GM12878 (cell line): Measurements from ENCODE around the gene ABI3. TPM values are rescaled to one million over a fixed set of nuclear protein-coding genes. Genes with fewer than 3 reads are reported as not detected.

ENCODE experiments used
- ATF7 ChIP-seq: fragments of 450-650 bp; IDR thresholded peaks from 2 replicates; pipeline ENCODE4 v1.6.1; 2016; ENCODE audit warnings: low read depth, mild to moderate bottlenecking
- CEBPB ChIP-seq, 2 experiments: fragments of 150-350 bp in 1 of 2; IDR thresholded peaks; 2 replicates each; pipeline ENCODE4 v1.6.1; 2012 to 2014; ENCODE audit warnings: low read depth in 2 of 2, low read length in 2 of 2, borderline replicate concordance in 1 of 2, inconsistent platforms in 1 of 2
- EGR1 ChIP-seq, 2 experiments: IDR thresholded peaks; 1 replicate in 1 of 2; 2 replicates in 1 of 2; pipeline ENCODE4 v1.6.1; 2011 to 2012; ENCODE audit warnings: low read depth in 2 of 2, low read length in 2 of 2, borderline replicate concordance in 1 of 2, mild to moderate bottlenecking in 1 of 2, moderate library complexity in 1 of 2
- ETV6 ChIP-seq, 2 experiments: fragments of 450-650 bp in 1 of 2; IDR thresholded peaks in 1 of 2; conservative IDR thresholded peaks in 1 of 2; 2 replicates each; pipeline ENCODE4 v1.6.1; 2014; ENCODE audit warnings: antibody characterized with exemption in 1 of 2, borderline replicate concordance in 1 of 2, low read depth in 1 of 2, mild to moderate bottlenecking in 1 of 2, moderate library complexity in 1 of 2
- FOS ChIP-seq: IDR thresholded peaks from 3 replicates; pipeline ENCODE4 v1.6.1; 2011; ENCODE audit warnings: borderline replicate concordance; ENCODE audit not compliant: insufficient read length; ENCODE audit errors: extremely low read depth
- HDGF ChIP-seq: fragments of 450-650 bp; IDR thresholded peaks from 2 replicates; pipeline ENCODE4 v1.6.1; 2016; ENCODE audit warnings: antibody characterized with exemption
- IKZF2 ChIP-seq, 2 experiments: fragments of 450-650 bp; IDR thresholded peaks; 2 replicates each; pipeline ENCODE4 v1.6.1; 2017; ENCODE audit warnings: mild to moderate bottlenecking in 2 of 2, moderate library complexity in 2 of 2
- MXI1 ChIP-seq: fragments of 150-350 bp; IDR thresholded peaks from 2 replicates; pipeline ENCODE4 v1.6.1; 2011; ENCODE audit warnings: low read depth, mild to moderate bottlenecking, inconsistent platforms, low read length, improper control_type of control experiment
- MYB ChIP-seq: fragments of 150-350 bp; IDR thresholded peaks from 2 replicates; pipeline ENCODE4 v1.6.1; 2014; ENCODE audit warnings: mild to moderate bottlenecking, low read depth, low read length, borderline replicate concordance
- PBX3 ChIP-seq: IDR thresholded peaks from 2 replicates; pipeline ENCODE4 v1.6.1; 2011; ENCODE audit warnings: mild to moderate bottlenecking, low read depth, low read length, moderate library complexity; ENCODE audit not compliant: insufficient replicate concordance
- PML ChIP-seq: IDR thresholded peaks from 2 replicates; pipeline ENCODE4 v1.6.1; 2012; ENCODE audit warnings: low read length, inconsistent platforms
- RAD21 ChIP-seq: IDR thresholded peaks from 2 replicates; pipeline ENCODE4 v1.6.1; 2011; ENCODE audit warnings: mild to moderate bottlenecking, low read depth, low read length, moderate library complexity; ENCODE audit not compliant: insufficient read depth
- SMAD1 ChIP-seq: fragments of 450-650 bp; IDR thresholded peaks from 2 replicates; pipeline ENCODE4 v1.6.1; 2018; ENCODE audit warnings: mild to moderate bottlenecking, low read depth; ENCODE audit not compliant: partially characterized antibody
- YY1 ChIP-seq: IDR thresholded peaks from 2 replicates; pipeline ENCODE4 v1.6.1; 2011; ENCODE audit warnings: low read depth, mild to moderate bottlenecking, low read length
- ZSCAN29 ChIP-seq: fragments of 450-650 bp; IDR thresholded peaks from 2 replicates; pipeline ENCODE4 v1.6.1; 2017; ENCODE audit warnings: mild to moderate bottlenecking, moderate library complexity
- polyA plus RNA-seq, 11 experiments: library from polyadenylated mRNA; depleted of rRNA in 4 of 11; unstranded in 6 of 11; stranded (reverse) in 5 of 11; fragments of >200 nt; fragmentation: Nextera tagmentation in 4 of 11; fragmentation: Illumina TruSeq in 1 of 11; extraction: Ambion mirVana in 4 of 11; extraction: Trizol in 1 of 11; gene quantifications; 1 replicate in 1 of 11; 2 replicates in 10 of 11; pipeline versions ENCODE4 v1.2.1 to v1.2.3, GENCODE V29; 2011 to 2016; ENCODE audit warnings: inconsistent platforms in 2 of 11, missing spikeins in 2 of 11, low read depth in 1 of 11
- total RNA-seq, 4 experiments: library from RNA; depleted of rRNA in 3 of 4; stranded (reverse); fragments of >200 nt in 3 of 4; fragmentation: Illumina TruSeq in 1 of 4; extraction: Trizol in 1 of 4; gene quantifications; 2 replicates each; pipeline versions ENCODE4 v1.2.1 to v1.2.3, GENCODE V29; 2013 to 2021
- TF ChIP-seq, protein P1 (sequence below): fragments of 450-650 bp; IDR thresholded peaks from 2 replicates; pipeline ENCODE4 v1.6.1; 2017; ENCODE audit warnings: mild to moderate bottlenecking, moderate library complexity
- TF ChIP-seq, protein P2 (sequence below): fragments of 450-650 bp; IDR thresholded peaks from 2 replicates; pipeline ENCODE4 v1.6.1; 2016; ENCODE audit warnings: mild to moderate bottlenecking

ABI3 gene
- total and polyA plus RNA-seq, 10 of the 15 experiments (the other 5 are each of a cell fraction or from before 2014, with no cell fraction given) = 13.4 to 109 (median 51.1) TPM

- TF ChIP-seq RAD21 = peak; percentile 42
- peak; percentile 24; the same call in 1 of the 2 replicates for TF ChIP-seq PML
- TF ChIP-seq IKZF2 (IDR thresholded peaks at IDR 0.05) = peak in 1 of 2 experiments; percentile 11; a peak in 1 of 4 replicates
- TF ChIP-seq YY1 = peak; percentile 43; the same call in 1 of the 2 replicates
- TF ChIP-seq HDGF = 0 out of 2 replicates have a peak, but pooled peaks have one; percentile 50
- TF ChIP-seq MYB = no peak
- no peak for TF ChIP-seq MXI1
- TF ChIP-seq ETV6 (conservative IDR thresholded peaks at IDR 0.05 in 1 of 2, IDR thresholded peaks at IDR 0.05 in 1 of 2; ENCODE audit: borderline replicate concordance in 1 of 2, low read depth in 1 of 2) = no peak
- no peak for TF ChIP-seq ZSCAN29
- TF ChIP-seq, protein P1, sequence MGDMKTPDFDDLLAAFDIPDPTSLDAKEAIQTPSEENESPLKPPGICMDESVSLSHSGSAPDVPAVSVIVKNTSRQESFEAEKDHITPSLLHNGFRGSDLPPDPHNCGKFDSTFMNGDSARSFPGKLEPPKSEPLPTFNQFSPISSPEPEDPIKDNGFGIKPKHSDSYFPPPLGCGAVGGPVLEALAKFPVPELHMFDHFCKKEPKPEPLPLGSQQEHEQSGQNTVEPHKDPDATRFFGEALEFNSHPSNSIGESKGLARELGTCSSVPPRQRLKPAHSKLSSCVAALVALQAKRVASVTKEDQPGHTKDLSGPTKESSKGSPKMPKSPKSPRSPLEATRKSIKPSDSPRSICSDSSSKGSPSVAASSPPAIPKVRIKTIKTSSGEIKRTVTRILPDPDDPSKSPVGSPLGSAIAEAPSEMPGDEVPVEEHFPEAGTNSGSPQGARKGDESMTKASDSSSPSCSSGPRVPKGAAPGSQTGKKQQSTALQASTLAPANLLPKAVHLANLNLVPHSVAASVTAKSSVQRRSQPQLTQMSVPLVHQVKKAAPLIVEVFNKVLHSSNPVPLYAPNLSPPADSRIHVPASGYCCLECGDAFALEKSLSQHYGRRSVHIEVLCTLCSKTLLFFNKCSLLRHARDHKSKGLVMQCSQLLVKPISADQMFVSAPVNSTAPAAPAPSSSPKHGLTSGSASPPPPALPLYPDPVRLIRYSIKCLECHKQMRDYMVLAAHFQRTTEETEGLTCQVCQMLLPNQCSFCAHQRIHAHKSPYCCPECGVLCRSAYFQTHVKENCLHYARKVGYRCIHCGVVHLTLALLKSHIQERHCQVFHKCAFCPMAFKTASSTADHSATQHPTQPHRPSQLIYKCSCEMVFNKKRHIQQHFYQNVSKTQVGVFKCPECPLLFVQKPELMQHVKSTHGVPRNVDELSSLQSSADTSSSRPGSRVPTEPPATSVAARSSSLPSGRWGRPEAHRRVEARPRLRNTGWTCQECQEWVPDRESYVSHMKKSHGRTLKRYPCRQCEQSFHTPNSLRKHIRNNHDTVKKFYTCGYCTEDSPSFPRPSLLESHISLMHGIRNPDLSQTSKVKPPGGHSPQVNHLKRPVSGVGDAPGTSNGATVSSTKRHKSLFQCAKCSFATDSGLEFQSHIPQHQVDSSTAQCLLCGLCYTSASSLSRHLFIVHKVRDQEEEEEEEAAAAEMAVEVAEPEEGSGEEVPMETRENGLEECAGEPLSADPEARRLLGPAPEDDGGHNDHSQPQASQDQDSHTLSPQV = no peak
- TF ChIP-seq, protein P2, sequence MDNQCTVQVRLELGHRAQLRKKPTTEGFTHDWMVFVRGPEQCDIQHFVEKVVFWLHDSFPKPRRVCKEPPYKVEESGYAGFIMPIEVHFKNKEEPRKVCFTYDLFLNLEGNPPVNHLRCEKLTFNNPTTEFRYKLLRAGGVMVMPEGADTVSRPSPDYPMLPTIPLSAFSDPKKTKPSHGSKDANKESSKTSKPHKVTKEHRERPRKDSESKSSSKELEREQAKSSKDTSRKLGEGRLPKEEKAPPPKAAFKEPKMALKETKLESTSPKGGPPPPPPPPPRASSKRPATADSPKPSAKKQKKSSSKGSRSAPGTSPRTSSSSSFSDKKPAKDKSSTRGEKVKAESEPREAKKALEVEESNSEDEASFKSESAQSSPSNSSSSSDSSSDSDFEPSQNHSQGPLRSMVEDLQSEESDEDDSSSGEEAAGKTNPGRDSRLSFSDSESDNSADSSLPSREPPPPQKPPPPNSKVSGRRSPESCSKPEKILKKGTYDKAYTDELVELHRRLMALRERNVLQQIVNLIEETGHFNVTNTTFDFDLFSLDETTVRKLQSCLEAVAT = 0 out of 2 replicates have a peak, but pooled peaks have one; percentile 19
- no peak for TF ChIP-seq PBX3
- peak in 1 of 2 experiments; percentile 7; a peak in 1 of 3 replicates for TF ChIP-seq EGR1 (IDR thresholded peaks at IDR 0.05; ENCODE audit: borderline replicate concordance in 1 of 2, low read depth in 2 of 2, low read length in 2 of 2)
- TF ChIP-seq SMAD1 = no peak
- no peak for TF ChIP-seq FOS
- TF ChIP-seq CEBPB (IDR thresholded peaks at IDR 0.05; ENCODE audit: borderline replicate concordance in 1 of 2, low read depth in 2 of 2, low read length in 2 of 2) = no peak
- no peak for TF ChIP-seq ATF7
- TF ChIP-seq, all 136 proteins: peak for 17
These were observed 13.2 kb downstream of the ABI3 start (continued) for GRCh38 chr17:49223517-49224197.
